Measurements from ENCODE around the gene ZNF800. TPM values are rescaled to one million over a fixed set of nuclear protein-coding genes. Genes with fewer than 3 reads are reported as not detected.
"Not testable (repeated sequence)": the region's sequence is repeated elsewhere in the genome, so short reads cannot be mapped to it uniquely, and the experiment has no call there.

ZNF800 gene
- total RNA-seq, 1 donor from 2014 or later: 36.6 TPM

- no peak for DNase-seq
- Histone ChIP-seq H3K27ac (no peak overlapping the region), H3K27me3 (ENCODE audit: low read depth) (no peaks in the 10 kb centered on the region), H3K4me1 (no peaks in the 10 kb centered on the region), H3K4me3 (no peak overlapping the region), H3K36me3 (no peaks in the 10 kb centered on the region), H3K9me3 (no peaks in the 10 kb centered on the region)
- no peak for TF ChIP-seq CTCF (IDR thresholded peaks at IDR 0.05)
- intact Hi-C loops (cut with DNase I): no loop called here
- ATAC-seq: no peak
These were observed 20.8 kb upstream of the ZNF800 start for GRCh38 chr7:127413326-127413725.

GRCh38 chr7:127411176-127411575 is 18.7 kb upstream of the ZNF800 start:
- no peak for TF ChIP-seq CTCF (IDR thresholded peaks at IDR 0.05)
- Histone ChIP-seq H3K4me1 (no peaks in the 10 kb centered on the region), H3K27ac (no peak overlapping the region), H3K4me3 (no peak overlapping the region), H3K36me3 (no peaks in the 10 kb centered on the region), H3K9me3 (no peaks in the 10 kb centered on the region), H3K27me3 (ENCODE audit: low read depth) (no peaks in the 10 kb centered on the region)
- DNase-seq (no peak), ATAC-seq (no peak)
- intact Hi-C loops (cut with DNase I): no loop called here

- ATAC-seq (no peak), DNase-seq (no peak)
- H3K27me3 ChIP-seq (ENCODE audit: low read depth): no peaks in the 10 kb centered on the region
- H3K9me3 ChIP-seq: no peaks in the 10 kb centered on the region
- H3K4me3 ChIP-seq: no peak overlapping the region
- intact Hi-C loops (cut with DNase I): no loop called here
- no peaks in the 10 kb centered on the region for H3K4me1 ChIP-seq
- H3K27ac ChIP-seq: no peak overlapping the region
- TF ChIP-seq CTCF (IDR thresholded peaks at IDR 0.05): no peak
- no peaks in the 10 kb centered on the region for H3K36me3 ChIP-seq
These were observed 17.1 kb upstream of the ZNF800 start for GRCh38 chr7:127409629-127410028.

- H3K4me3 ChIP-seq: no peak overlapping the region
- H3K9me3 ChIP-seq: no peaks in the 10 kb centered on the region
- no peaks in the 10 kb centered on the region for H3K4me1 ChIP-seq
- TF ChIP-seq CTCF (IDR thresholded peaks at IDR 0.05): no peak
- no peak for DNase-seq
- intact Hi-C loops (cut with DNase I): no loop called here
- no peak for ATAC-seq
- H3K27ac ChIP-seq: no peak overlapping the region
- H3K27me3 ChIP-seq (ENCODE audit: low read depth): no peaks in the 10 kb centered on the region
- H3K36me3 ChIP-seq: no peaks in the 10 kb centered on the region
These were observed 12.0 kb upstream of the ZNF800 start for GRCh38 chr7:127404286-127405072.

GRCh38 chr7:127396184-127396583 is 3.7 kb upstream of the ZNF800 start:
- Histone ChIP-seq H3K27ac (no peak overlapping the region), H3K4me1 (peaks cover 13% of the 10 kb centered on the region), H3K9me3 (no peaks in the 10 kb centered on the region), H3K36me3 (no peaks in the 10 kb centered on the region), H3K4me3 (no peak overlapping the region), H3K27me3 (ENCODE audit: low read depth) (no peaks in the 10 kb centered on the region)
- peak in 1 of 2 donors; percentile 1 for ATAC-seq
- intact Hi-C loops (cut with DNase I): no loop called here
- peak; percentile 79 for DNase-seq
- no peak for TF ChIP-seq CTCF (IDR thresholded peaks at IDR 0.05)

GRCh38 chr7:127395104-127395503 is 2.6 kb upstream of the ZNF800 start:
- H3K4me3 ChIP-seq; intact Hi-C loops (cut with DNase I): not testable (repeated sequence)

More at GRCh38 chr7:127395104-127395503, 2.6 kb upstream of the ZNF800 start:
- H3K27ac ChIP-seq; H3K27me3 ChIP-seq (ENCODE audit: low read depth); ATAC-seq; H3K36me3 ChIP-seq; H3K9me3 ChIP-seq; DNase-seq: not testable (repeated sequence)
- peaks cover 24% of the 10 kb centered on the region for H3K4me1 ChIP-seq

Measured in lower lobe of right lung (tissue), 2 donors.